CD14-positive monocyte (primary cell): ENCODE data around the gene IFT122. TPM values are rescaled to one million over a fixed set of nuclear protein-coding genes. Genes with fewer than 3 reads are reported as not detected.
A peak's percentile ranks its signal among the peaks of the same experiment; 100 is the strongest.

Experiments
- DNase-seq, 3 donors: peaks; one replicate each; pipeline ENCODE4 v3.0.0-alpha.2; 2011 to 2022
- H2AFZ ChIP-seq: 2 replicates; pipeline ENCODE4 v1.6.0; 2012; ENCODE audit warnings: mild to moderate bottlenecking, low read depth, low read length, inconsistent platforms; ENCODE audit not compliant: insufficient read depth, poor library complexity, severe bottlenecking
- H3K27ac ChIP-seq, 2 donors: 1 replicate in 1 of 2; 2 replicates in 1 of 2; pipeline ENCODE4 v1.5.1; 2012 to 2013; ENCODE audit warnings: low read length in 2 of 2, control low read depth in 1 of 2, inconsistent platforms in 1 of 2, low read depth in 1 of 2, mild to moderate bottlenecking in 1 of 2
- H3K27me3 ChIP-seq, 2 donors: one replicate each; pipeline versions ENCODE4 v1.6.0 to v1.6.1; 2011 to 2013; ENCODE audit warnings: low read length in 2 of 2; ENCODE audit not compliant: control insufficient read depth in 2 of 2, insufficient read depth in 2 of 2
- H3K36me3 ChIP-seq, 2 donors: replicated peaks in 1 of 2; 1 replicate in 1 of 2; 2 replicates in 1 of 2; pipeline versions ENCODE4 v1.5.1 to v1.6.1; 2012 to 2013; ENCODE audit warnings: low read length in 2 of 2, control low read depth in 1 of 2, inconsistent platforms in 1 of 2, mild to moderate bottlenecking in 1 of 2; ENCODE audit not compliant: insufficient read depth in 2 of 2, control insufficient read depth in 1 of 2
- H3K4me1 ChIP-seq, 2 donors: 1 replicate in 1 of 2; 2 replicates in 1 of 2; pipeline versions ENCODE4 v1.5.1 to v1.6.1; 2012 to 2013; ENCODE audit warnings: low read length in 2 of 2, control low read depth in 1 of 2, inconsistent platforms in 1 of 2, mild to moderate bottlenecking in 1 of 2, moderate library complexity in 1 of 2; ENCODE audit not compliant: insufficient read depth in 2 of 2, control insufficient read depth in 1 of 2
- H3K4me2 ChIP-seq: replicated peaks from 2 replicates; pipeline ENCODE3; 2012; ENCODE audit warnings: low read length, moderate library complexity, mild to moderate bottlenecking; ENCODE audit not compliant: poor library complexity, severe bottlenecking; ENCODE audit errors: extremely low read depth
- H3K4me3 ChIP-seq, 3 experiments: fragments of 200-600 bp in 1 of 3; sonication (generic) in 1 of 3; replicated peaks in 1 of 3; 1 replicate in 2 of 3; 2 replicates in 1 of 3; pipeline ENCODE4 v1.5.1; 2011 to 2013; ENCODE audit warnings: low read length in 3 of 3, mild to moderate bottlenecking in 3 of 3, control low read depth in 2 of 3, low read depth in 2 of 3, inconsistent platforms in 1 of 3, moderate library complexity in 1 of 3
- H3K79me2 ChIP-seq: 2 replicates; pipeline ENCODE4 v1.6.0; 2012; ENCODE audit warnings: mild to moderate bottlenecking, control low read depth, inconsistent platforms, low read length, moderate library complexity; ENCODE audit not compliant: insufficient read depth
- H3K9ac ChIP-seq: 2 replicates; pipeline ENCODE4 v1.6.0; 2017; ENCODE audit warnings: low read length, mild to moderate bottlenecking; ENCODE audit not compliant: insufficient read depth, poor library complexity, severe bottlenecking
- H3K9me3 ChIP-seq, 2 donors: replicated peaks in 1 of 2; 1 replicate in 1 of 2; 2 replicates in 1 of 2; pipeline versions ENCODE4 v1.5.1 to v1.6.1; 2012 to 2013; ENCODE audit warnings: low read length in 2 of 2, control low read depth in 1 of 2; ENCODE audit not compliant: control insufficient read depth in 1 of 2, insufficient read depth in 1 of 2
- H4K20me1 ChIP-seq: 2 replicates; pipeline ENCODE4 v1.6.0; 2012; ENCODE audit warnings: mild to moderate bottlenecking, low read length, control low read depth, moderate library complexity; ENCODE audit not compliant: insufficient read depth
- H3K27ac Mint-ChIP-seq, 7 donors: one replicate each; pipeline ENCODE4 v1.8.0; 2020; ENCODE audit warnings: mild to moderate bottlenecking in 7 of 7, mixed read lengths in 7 of 7, moderate library complexity in 6 of 7, inconsistent platforms in 2 of 7
- H3K27me3 Mint-ChIP-seq, 3 donors: one replicate each; pipeline ENCODE4 v1.8.0; 2021 to 2022; ENCODE audit warnings: low read depth in 3 of 3, mild to moderate bottlenecking in 3 of 3, mixed read lengths in 3 of 3, moderate library complexity in 3 of 3, inconsistent platforms in 1 of 3
- H3K36me3 Mint-ChIP-seq, 2 donors: one replicate each; pipeline ENCODE4 v1.8.0; 2020; ENCODE audit warnings: mixed read lengths in 2 of 2, inconsistent platforms in 1 of 2, mild to moderate bottlenecking in 1 of 2
- H3K4me1 Mint-ChIP-seq: one replicate; pipeline ENCODE4 v1.8.0; 2020; ENCODE audit warnings: mild to moderate bottlenecking, mixed read lengths
- H3K4me3 Mint-ChIP-seq, 2 donors: one replicate each; pipeline ENCODE4 v1.8.0; 2020; ENCODE audit warnings: mild to moderate bottlenecking in 2 of 2, mixed read lengths in 2 of 2, moderate library complexity in 1 of 2
- H3K9me3 Mint-ChIP-seq, 7 donors: one replicate each; pipeline ENCODE4 v1.8.0; 2020 to 2022; ENCODE audit warnings: mixed read lengths in 7 of 7, mild to moderate bottlenecking in 6 of 7, moderate library complexity in 6 of 7, inconsistent platforms in 2 of 7
- CTCF ChIP-seq: fragments of 200-600 bp; IDR thresholded peaks from one replicate; pipeline ENCODE4 v1.8.0; 2022; ENCODE audit warnings: antibody characterized with exemption, mild to moderate bottlenecking
- WGBS: methylation state at CpG from one replicate; pipeline ENCODE4 v1.1.5; 2013; ENCODE audit warnings: missing lambda C conversion rate; ENCODE audit not compliant: insufficient coverage; 5-methylcytosine and 5-hydroxymethylcytosine counted together
- intact Hi-C, 2 donors: fragments of 100-400 bp; cut with micrococcal nuclease; formaldehyde crosslinking; loops; one replicate each; pipeline versions ENCODE4 v1.15.0 to v1.15.1; 2023
- polyA plus RNA-seq, 3 donors: library from polyadenylated mRNA; depleted of rRNA in 1 of 3; unstranded in 2 of 3; stranded (reverse) in 1 of 3; fragments of 300-500 nt in 2 of 3; fragments of >200 nt in 1 of 3; fragmentation: Illumina TruSeq in 2 of 3; gene quantifications; 1 replicate in 2 of 3; 2 replicates in 1 of 3; pipeline ENCODE4 v1.2.3, GENCODE V29; 2012 to 2021

The IFT122 gene
- polyA plus RNA-seq, 3 donors = 3.3 to 12.2 (median 3.6) TPM

- Histone ChIP-seq H2AFZ (no peak overlapping the region), H3K9ac (no peak overlapping the region), H3K36me3 (peaks cover 6 to 71% of the 10 kb centered on the region in 2 donors), H3K27me3 (no peaks in the 10 kb centered on the region), H3K4me1 (no peaks in the 10 kb centered on the region), H3K4me2 (no peak overlapping the region), H3K27ac (no peak overlapping the region), H3K79me2 (no peaks in the 10 kb centered on the region), H3K9me3 (no peaks in the 10 kb centered on the region), H3K4me3 (no peak overlapping the region), H4K20me1 (no peaks in the 10 kb centered on the region)
- TF ChIP-seq CTCF = no peak
- Mint-ChIP-seq H3K36me3 (peaks cover 41 to 47% of the 10 kb centered on the region in 2 donors), H3K27me3 (peaks cover 0 to 2% (median 0%) of the 10 kb centered on the region in 3 donors), H3K4me1 (no peaks in the 10 kb centered on the region), H3K9me3 (peaks cover 0 to 1% (median 0%) of the 10 kb centered on the region in 7 donors), H3K4me3 (no peak overlapping the region), H3K27ac (peak overlapping the region in 2 of 7 donors; percentile 37 to 59)
- WGBS = no CpG with 5 or more reads among the region's 2 CpGs
- intact Hi-C loops = no loop called here
- no peak for DNase-seq
Measured at GRCh38 chr3:129470861-129471260, 30.8 kb downstream of the IFT122 start.

- H3K9me3 Mint-ChIP-seq = peaks cover 0 to 1% (median 0%) of the 10 kb centered on the region in 7 donors
- H3K36me3 Mint-ChIP-seq = peaks cover 55% of the 10 kb centered on the region in 2 donors
- H3K36me3 ChIP-seq = peaks cover 15 to 79% of the 10 kb centered on the region in 2 donors
Measured at GRCh38 chr3:129473067-129473768, 33.2 kb downstream of the IFT122 start.

More at GRCh38 chr3:129473067-129473768, 33.2 kb downstream of the IFT122 start:
- Histone ChIP-seq H2AFZ (no peak overlapping the region), H3K27me3 (no peaks in the 10 kb centered on the region), H3K27ac (no peak overlapping the region), H4K20me1 (no peaks in the 10 kb centered on the region), H3K79me2 (no peaks in the 10 kb centered on the region), H3K4me3 (no peak overlapping the region), H3K9ac (no peak overlapping the region), H3K4me2 (no peak overlapping the region), H3K4me1 (no peaks in the 10 kb centered on the region), H3K9me3 (no peaks in the 10 kb centered on the region)
- Mint-ChIP-seq H3K4me1 (no peaks in the 10 kb centered on the region), H3K4me3 (no peak overlapping the region), H3K27me3 (no peaks in the 10 kb centered on the region), H3K27ac (no peak overlapping the region)
- TF ChIP-seq CTCF = no peak
- DNase-seq = no peak
- intact Hi-C loops = no loop called here
- WGBS = 100% methylated on average over 1 of the region's 4 CpGs
